PC-3 (cell line): ENCODE data around the gene KCNK6. TPM values are rescaled to one million over a fixed set of nuclear protein-coding genes. Genes with fewer than 3 reads are reported as not detected.

Experiments
- ATAC-seq: fragments of 200-7000 bp; cut with Tn5 transposase; 2 replicates; pipeline ENCODE4 v1.9.1; 2020; ENCODE audit warnings: mild to moderate bottlenecking, moderate library complexity
- BruUV-seq: library from RNA; stranded (reverse); fragments of 400-500 nt; replicated peaks from 2 replicates; lab custom pipeline; 2021; lab: Mats Ljungman, UMichigan
- CTCF ChIA-PET: fragments of 300-600 bp; sonication (Branson Sonifier 250); formaldehyde crosslinking; loops from one replicate; lab custom pipeline; 2022; ENCODE audit warnings: antibody characterized with exemption; lab: Charles Lee
- POLR2A ChIA-PET: fragments of 300-600 bp; sonication (Branson Sonifier 250); formaldehyde crosslinking; loops from one replicate; lab custom pipeline; 2022; ENCODE audit warnings: antibody characterized with exemption; ENCODE audit not compliant: unreplicated experiment; lab: Charles Lee
- DNase-seq: peaks from one replicate; pipeline ENCODE4 v3.0.0-alpha.2; 2015
- H2AFZ ChIP-seq: fragments of 300-600 bp; sonication (generic); 2 replicates; pipeline ENCODE4 v1.6.0; 2016; ENCODE audit warnings: antibody characterized with exemption, low read length
- H3F3A ChIP-seq: fragments of 300-600 bp; sonication (generic); one replicate; pipeline ENCODE4 v1.6.0; 2017; ENCODE audit warnings: antibody characterized with exemption, low read length, control low read depth, mild to moderate bottlenecking; ENCODE audit not compliant: unreplicated experiment
- H3K27ac ChIP-seq: fragments of 300-600 bp; sonication (generic); 2 replicates; pipeline ENCODE4 v1.5.1; 2016; ENCODE audit warnings: mild to moderate bottlenecking, low read length
- H3K27me3 ChIP-seq: fragments of 300-600 bp; sonication (generic); 2 replicates; pipeline ENCODE4 v1.6.1; 2016; ENCODE audit warnings: low read length, mixed read lengths
- H3K36me3 ChIP-seq: fragments of 300-600 bp; sonication (generic); 2 replicates; pipeline ENCODE4 v1.6.1; 2016; ENCODE audit warnings: low read depth, mixed run types, low read length, mixed read lengths
- H3K4me1 ChIP-seq: fragments of 300-600 bp; sonication (generic); 2 replicates; pipeline ENCODE4 v1.5.1; 2016; ENCODE audit warnings: low read length; ENCODE audit not compliant: insufficient read depth
- H3K4me2 ChIP-seq: fragments of 300-600 bp; sonication (generic); 2 replicates; pipeline ENCODE4 v1.6.0; 2016; ENCODE audit warnings: low read length
- H3K4me3 ChIP-seq: fragments of 300-600 bp; sonication (generic); 2 replicates; pipeline ENCODE4 v1.5.1; 2016; ENCODE audit warnings: mild to moderate bottlenecking, low read length, mixed read lengths
- H3K79me2 ChIP-seq: fragments of 300-600 bp; sonication (generic); 2 replicates; pipeline ENCODE4 v1.6.1; 2017; ENCODE audit warnings: low read length, mixed read lengths
- H3K9ac ChIP-seq: fragments of 300-600 bp; sonication (generic); 2 replicates; pipeline ENCODE4 v1.6.0; 2016; ENCODE audit warnings: mild to moderate bottlenecking, low read length
- H3K9me2 ChIP-seq: fragments of 300-600 bp; sonication (generic); replicated peaks from 2 replicates; pipeline ENCODE4 v1.6.1; 2016; ENCODE audit warnings: mixed run types, low read length, mixed read lengths
- H3K9me3 ChIP-seq: fragments of 300-600 bp; sonication (generic); 2 replicates; pipeline ENCODE4 v1.6.1; 2016; ENCODE audit warnings: low read length, mixed read lengths
- H4K20me1 ChIP-seq: fragments of 300-600 bp; sonication (generic); 2 replicates; pipeline ENCODE4 v1.6.1; 2016; ENCODE audit warnings: low read length, mixed read lengths
- EZH2 ChIP-seq: fragments of 300-600 bp; sonication (generic); IDR thresholded peaks from one replicate; pipeline ENCODE4 v1.6.1; 2017; ENCODE audit warnings: antibody characterized with exemption, mild to moderate bottlenecking, low read length; ENCODE audit not compliant: unreplicated experiment
- EZH2phosphoT487 ChIP-seq: fragments of 300-600 bp; sonication (generic); IDR thresholded peaks from 2 replicates; pipeline ENCODE4 v1.6.1; 2018; ENCODE audit warnings: mild to moderate bottlenecking, antibody characterized with exemption, low read length, borderline replicate concordance
- intact Hi-C: fragments of 100-400 bp; cut with micrococcal nuclease; formaldehyde crosslinking; loops from 2 replicates; pipeline ENCODE4 v1.9.0; 2023
- total RNA-seq: library from RNA; depleted of rRNA; stranded (reverse); fragments of >200 nt; gene quantifications from 2 replicates; pipeline ENCODE4 v1.2.3, GENCODE V29; 2014
- TF ChIP-seq, protein P1 (sequence below): fragments of 300-600 bp; sonication (generic); conservative IDR thresholded peaks from 2 replicates; pipeline ENCODE4 v1.5.1; 2017; ENCODE audit warnings: antibody characterized with exemption, low read depth, mild to moderate bottlenecking, low read length

KCNK6 gene
- total RNA-seq, 1 experiment from 2014 or later = 3.3 TPM

DNA sequence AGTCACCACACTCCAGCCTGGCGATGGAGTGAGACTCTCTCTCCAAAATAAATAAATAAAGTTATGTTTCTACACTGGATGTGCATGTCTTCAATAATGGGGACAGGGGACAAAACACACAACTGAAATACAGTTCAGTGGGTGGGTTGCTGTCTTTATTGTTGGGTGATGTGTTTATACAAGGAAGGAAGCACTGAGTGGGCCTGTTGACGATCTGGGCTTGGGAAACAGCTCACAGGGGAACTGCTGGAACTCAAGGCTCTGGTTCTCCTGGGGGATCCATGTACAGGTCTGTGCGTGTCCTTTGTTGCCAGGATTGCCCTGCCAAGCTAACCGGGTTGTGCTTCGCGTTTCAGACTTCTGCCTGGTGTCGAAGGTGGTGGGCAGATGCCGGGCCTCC lies 36.4 kb upstream of the KCNK6 start:
- Histone ChIP-seq H2AFZ (no peak overlapping the region), H3K27me3 (no peaks in the 10 kb centered on the region), H3K27ac (no peak overlapping the region), H3K4me1 (peaks cover 26% of the 10 kb centered on the region), H3K9ac (no peak overlapping the region), H3K36me3 (peaks cover 26% of the 10 kb centered on the region), H3K4me3 (no peak overlapping the region), H3F3A (peaks cover 4% of the 10 kb centered on the region), H3K9me3 (no peaks in the 10 kb centered on the region), H4K20me1 (no peaks in the 10 kb centered on the region), H3K4me2 (no peak overlapping the region), H3K9me2 (no peaks in the 10 kb centered on the region), H3K79me2 (peaks cover 90% of the 10 kb centered on the region)
- intact Hi-C loops = no loop called here
- TF ChIP-seq EZH2phosphoT487 = no peak
- TF ChIP-seq, protein P1, sequence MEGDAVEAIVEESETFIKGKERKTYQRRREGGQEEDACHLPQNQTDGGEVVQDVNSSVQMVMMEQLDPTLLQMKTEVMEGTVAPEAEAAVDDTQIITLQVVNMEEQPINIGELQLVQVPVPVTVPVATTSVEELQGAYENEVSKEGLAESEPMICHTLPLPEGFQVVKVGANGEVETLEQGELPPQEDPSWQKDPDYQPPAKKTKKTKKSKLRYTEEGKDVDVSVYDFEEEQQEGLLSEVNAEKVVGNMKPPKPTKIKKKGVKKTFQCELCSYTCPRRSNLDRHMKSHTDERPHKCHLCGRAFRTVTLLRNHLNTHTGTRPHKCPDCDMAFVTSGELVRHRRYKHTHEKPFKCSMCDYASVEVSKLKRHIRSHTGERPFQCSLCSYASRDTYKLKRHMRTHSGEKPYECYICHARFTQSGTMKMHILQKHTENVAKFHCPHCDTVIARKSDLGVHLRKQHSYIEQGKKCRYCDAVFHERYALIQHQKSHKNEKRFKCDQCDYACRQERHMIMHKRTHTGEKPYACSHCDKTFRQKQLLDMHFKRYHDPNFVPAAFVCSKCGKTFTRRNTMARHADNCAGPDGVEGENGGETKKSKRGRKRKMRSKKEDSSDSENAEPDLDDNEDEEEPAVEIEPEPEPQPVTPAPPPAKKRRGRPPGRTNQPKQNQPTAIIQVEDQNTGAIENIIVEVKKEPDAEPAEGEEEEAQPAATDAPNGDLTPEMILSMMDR = no peak
- ATAC-seq (no peak), DNase-seq (no peak)
- ChIA-PET POLR2A (no interaction called here), CTCF (no interaction called here)
- no TSS peak for BruUV-seq

DNA sequence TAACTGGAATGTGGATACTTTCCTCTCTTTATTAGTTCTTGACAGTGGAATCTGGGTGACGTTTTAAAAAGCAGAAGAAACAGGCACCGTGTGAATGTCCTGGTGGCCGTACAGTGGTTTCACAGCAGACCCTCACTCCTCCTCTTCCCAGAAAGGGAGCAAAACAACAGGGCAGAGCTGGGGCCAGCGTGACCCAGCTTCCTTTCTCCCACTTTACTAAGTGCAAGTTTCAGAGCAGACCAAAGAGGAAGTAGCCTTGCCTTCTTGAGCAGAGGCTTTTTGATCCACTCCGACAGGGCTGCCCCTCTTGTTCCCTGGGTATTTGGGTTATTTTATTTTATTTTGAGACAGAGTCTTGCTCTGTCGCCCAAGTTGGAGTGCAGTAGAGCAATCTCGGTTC lies 35.2 kb upstream of the KCNK6 start:
- Histone ChIP-seq H3K79me2 (peaks cover 86% of the 10 kb centered on the region), H3K36me3 (peaks cover 27% of the 10 kb centered on the region)
- POLR2A ChIA-PET = interaction anchor here (0.8 kb wide), 1 partner anchor 38 kb away, joined by 8 read pairs; no protein-coding TSS in a partner anchor

GRCh38 chr19:38285567-38285966 lies 34.1 kb upstream of the KCNK6 start:
- no peaks in the 10 kb centered on the region for H3K27me3 ChIP-seq
- H3K9ac ChIP-seq = peak overlapping the region; percentile 51
- no peaks in the 10 kb centered on the region for H3K9me3 ChIP-seq
- peaks cover 74% of the 10 kb centered on the region for H3K79me2 ChIP-seq
- CTCF ChIA-PET = no interaction called here
- peak overlapping the region; percentile 69 for H3K4me2 ChIP-seq
- peaks cover 11% of the 10 kb centered on the region for H3F3A ChIP-seq
- no peaks in the 10 kb centered on the region for H3K9me2 ChIP-seq
- H3K36me3 ChIP-seq = peaks cover 21% of the 10 kb centered on the region
- POLR2A ChIA-PET = interaction anchor here (0.6 kb wide), 2 partner anchors 15 to 18 kb away, joined by 3 to 6 read pairs; no protein-coding TSS in a partner anchor
- peak; percentile 65 for DNase-seq
- TF ChIP-seq, protein P1 = no peak
- TF ChIP-seq EZH2 (no peak), EZH2phosphoT487 (no peak)
- no peaks in the 10 kb centered on the region for H4K20me1 ChIP-seq
- BruUV-seq = no TSS peak
- peak; percentile 46 for ATAC-seq
- intact Hi-C loops = no loop called here
- peaks cover 31% of the 10 kb centered on the region for H3K4me1 ChIP-seq
- H3K4me3 ChIP-seq = no peak overlapping the region; the same call in 1 of the 2 replicates
- H2AFZ ChIP-seq = no peak overlapping the region
- peak overlapping the region; percentile 88 for H3K27ac ChIP-seq

More for the DNA sequence above, 35.2 kb upstream of the KCNK6 start:
- no peak overlapping the region for H3K27ac ChIP-seq
- no peaks in the 10 kb centered on the region for H3K27me3 ChIP-seq
- no peak overlapping the region for H3K9ac ChIP-seq
- H3K4me3 ChIP-seq = no peak overlapping the region
- no peak overlapping the region for H3K4me2 ChIP-seq
- CTCF ChIA-PET = interaction anchor here (0.7 kb wide), 1 partner anchor 143 kb away, joined by 7 read pairs; no protein-coding TSS in a partner anchor
- H3K9me3 ChIP-seq = no peaks in the 10 kb centered on the region
- H2AFZ ChIP-seq = no peak overlapping the region
- intact Hi-C loops = no loop called here
- H3K4me1 ChIP-seq = peaks cover 20% of the 10 kb centered on the region
- TF ChIP-seq EZH2phosphoT487 = no peak
- TF ChIP-seq, protein P1 = no peak
- no peak for TF ChIP-seq EZH2
- H3K9me2 ChIP-seq = no peaks in the 10 kb centered on the region
- no peak for ATAC-seq
- no TSS peak for BruUV-seq
- H4K20me1 ChIP-seq = no peaks in the 10 kb centered on the region
- no peak for DNase-seq
- H3F3A ChIP-seq = peaks cover 4% of the 10 kb centered on the region
